GM12874 (cell line): ENCODE measurements around the gene HDAC8.

ENCODE experiments used
- TF ChIP-seq, protein P1 (sequence below): IDR thresholded peaks from 2 replicates; pipeline ENCODE4 v1.5.1; 2011; ENCODE audit warnings: low read depth, mild to moderate bottlenecking, control low read depth, low read length, moderate library complexity; ENCODE audit not compliant: insufficient read depth

Gene HDAC8

GRCh38 chrX:72366701-72367454 is 205.8 kb downstream of the HDAC8 start:
- TF ChIP-seq, protein P1, sequence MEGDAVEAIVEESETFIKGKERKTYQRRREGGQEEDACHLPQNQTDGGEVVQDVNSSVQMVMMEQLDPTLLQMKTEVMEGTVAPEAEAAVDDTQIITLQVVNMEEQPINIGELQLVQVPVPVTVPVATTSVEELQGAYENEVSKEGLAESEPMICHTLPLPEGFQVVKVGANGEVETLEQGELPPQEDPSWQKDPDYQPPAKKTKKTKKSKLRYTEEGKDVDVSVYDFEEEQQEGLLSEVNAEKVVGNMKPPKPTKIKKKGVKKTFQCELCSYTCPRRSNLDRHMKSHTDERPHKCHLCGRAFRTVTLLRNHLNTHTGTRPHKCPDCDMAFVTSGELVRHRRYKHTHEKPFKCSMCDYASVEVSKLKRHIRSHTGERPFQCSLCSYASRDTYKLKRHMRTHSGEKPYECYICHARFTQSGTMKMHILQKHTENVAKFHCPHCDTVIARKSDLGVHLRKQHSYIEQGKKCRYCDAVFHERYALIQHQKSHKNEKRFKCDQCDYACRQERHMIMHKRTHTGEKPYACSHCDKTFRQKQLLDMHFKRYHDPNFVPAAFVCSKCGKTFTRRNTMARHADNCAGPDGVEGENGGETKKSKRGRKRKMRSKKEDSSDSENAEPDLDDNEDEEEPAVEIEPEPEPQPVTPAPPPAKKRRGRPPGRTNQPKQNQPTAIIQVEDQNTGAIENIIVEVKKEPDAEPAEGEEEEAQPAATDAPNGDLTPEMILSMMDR: no peak

GRCh38 chrX:72366178-72366577 is 206.5 kb downstream of the HDAC8 start:
- TF ChIP-seq, protein P1: no peak

- TF ChIP-seq, protein P1: no peak
Measured at GRCh38 chrX:72365126-72365525, 207.5 kb downstream of the HDAC8 start.

GRCh38 chrX:72360326-72360725 is 212.3 kb downstream of the HDAC8 start:
- TF ChIP-seq, protein P1: no peak

DNA sequence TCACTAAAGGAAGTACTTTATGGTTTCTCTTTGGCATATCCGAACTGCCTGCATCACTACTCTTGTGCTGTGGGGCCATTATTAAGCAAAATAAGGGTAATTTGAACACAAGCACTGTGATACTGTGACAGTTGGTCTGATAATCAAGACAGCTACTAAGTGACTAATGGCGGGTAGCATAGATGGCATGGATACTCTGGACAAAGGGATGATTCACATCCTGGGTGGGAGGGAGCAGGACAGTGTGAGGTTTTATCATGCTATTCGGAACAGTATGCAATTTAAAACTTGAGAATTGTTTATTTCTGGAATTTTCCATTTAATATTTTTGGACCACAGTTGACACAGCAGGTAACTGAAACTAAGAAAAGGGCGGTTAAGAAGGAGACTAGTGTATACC is 214.3 kb downstream of the HDAC8 start:
- TF ChIP-seq, protein P1: no peak

DNA sequence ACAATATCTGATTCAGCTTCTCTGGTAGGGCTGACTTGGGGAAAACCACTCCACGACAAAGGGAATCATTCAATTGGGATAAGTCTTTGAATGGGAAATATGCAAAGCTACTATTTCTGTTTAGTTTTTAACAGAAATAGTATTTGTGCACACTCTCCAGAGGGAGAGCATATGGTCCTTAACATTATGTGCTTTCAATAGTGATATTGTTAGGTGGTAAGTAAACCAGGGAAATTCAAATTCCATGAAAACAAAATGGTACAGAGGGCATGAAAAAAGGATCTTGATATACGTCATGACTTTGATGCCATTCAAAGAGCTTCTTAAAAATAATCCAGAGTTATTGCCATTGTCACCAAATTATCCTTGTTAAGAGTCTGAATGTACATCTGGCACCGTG is 219.9 kb downstream of the HDAC8 start:
- TF ChIP-seq, protein P1: no peak

GRCh38 chrX:72351606-72352334 is 220.9 kb downstream of the HDAC8 start:
- TF ChIP-seq, protein P1: no peak
